Endometrium (tissue), 2 donors: ENCODE data around the gene CCT2.

Source experiments
- FAIRE-seq: peaks from 2 replicates; lab custom pipeline; 2012; peaks lifted over from hg19 to GRCh38; lab: Jason Lieb, UNC
- donor health status: control.
- donor health status: control.

CCT2 gene

GRCh38 chr12:69585189-69586062 lies at the start of gene CCT2:
Gene CCT2, plus strand, starts transcription at chr12:69585459. Its CDS starts 63 bp downstream, at chr12:69585522.
- peak; percentile 93 for FAIRE-seq

GRCh38 chr12:69540987-69541386 lies 44.3 kb upstream of the CCT2 start:
- peak; percentile 69 for FAIRE-seq

GRCh38 chr12:69544087-69544486 lies 41.2 kb upstream of the CCT2 start:
- FAIRE-seq: no peak

- FAIRE-seq: no peak
Measured at GRCh38 chr12:69545081-69545480, 40.2 kb upstream of the CCT2 start.

- no peak for FAIRE-seq
Measured at GRCh38 chr12:69546693-69547438, 38.4 kb upstream of the CCT2 start.

GRCh38 chr12:69548687-69549086 lies 36.6 kb upstream of the CCT2 start:
- no peak for FAIRE-seq

- FAIRE-seq: no peak
Measured at GRCh38 chr12:69550569-69551350, 34.5 kb upstream of the CCT2 start.

- no peak for FAIRE-seq
Measured at GRCh38 chr12:69553628-69554248, 31.5 kb upstream of the CCT2 start.

- no peak for FAIRE-seq
Measured at GRCh38 chr12:69555461-69555860, 29.8 kb upstream of the CCT2 start.

GRCh38 chr12:69556383-69556782 lies 28.9 kb upstream of the CCT2 start:
- no peak for FAIRE-seq

GRCh38 chr12:69563166-69563762 lies 22.0 kb upstream of the CCT2 start:
- no peak for FAIRE-seq

GRCh38 chr12:69566603-69567002 lies 18.7 kb upstream of the CCT2 start:
- no peak for FAIRE-seq

GRCh38 chr12:69569236-69569635 lies 16.0 kb upstream of the CCT2 start:
- FAIRE-seq: no peak

GRCh38 chr12:69570000-69570516 lies 15.2 kb upstream of the CCT2 start:
- no peak for FAIRE-seq

- peak; percentile 80 for FAIRE-seq
Measured at GRCh38 chr12:69570545-69571399, 14.5 kb upstream of the CCT2 start.

GRCh38 chr12:69575346-69575745 lies 9.9 kb upstream of the CCT2 start:
- FAIRE-seq: no peak

- FAIRE-seq: no peak
Measured at GRCh38 chr12:69578283-69578682, 7.0 kb upstream of the CCT2 start.

- no peak for FAIRE-seq
Measured at GRCh38 chr12:69579029-69579428, 6.2 kb upstream of the CCT2 start.

- no peak for FAIRE-seq
Measured at GRCh38 chr12:69580074-69580473, 5.2 kb upstream of the CCT2 start.

- FAIRE-seq: no peak
Measured at GRCh38 chr12:69583203-69583602, 2.1 kb upstream of the CCT2 start.
